HG02588 (cell line): ENCODE data around the gene CRTC1.

Source experiments
- ATAC-seq: cut with Tn5 transposase; IDR thresholded peaks from one replicate; pipeline ENCODE4 v1.9.1; 2021; ENCODE audit warnings: mild to moderate bottlenecking, moderate library complexity; ENCODE audit not compliant: unreplicated experiment

The CRTC1 gene

DNA sequence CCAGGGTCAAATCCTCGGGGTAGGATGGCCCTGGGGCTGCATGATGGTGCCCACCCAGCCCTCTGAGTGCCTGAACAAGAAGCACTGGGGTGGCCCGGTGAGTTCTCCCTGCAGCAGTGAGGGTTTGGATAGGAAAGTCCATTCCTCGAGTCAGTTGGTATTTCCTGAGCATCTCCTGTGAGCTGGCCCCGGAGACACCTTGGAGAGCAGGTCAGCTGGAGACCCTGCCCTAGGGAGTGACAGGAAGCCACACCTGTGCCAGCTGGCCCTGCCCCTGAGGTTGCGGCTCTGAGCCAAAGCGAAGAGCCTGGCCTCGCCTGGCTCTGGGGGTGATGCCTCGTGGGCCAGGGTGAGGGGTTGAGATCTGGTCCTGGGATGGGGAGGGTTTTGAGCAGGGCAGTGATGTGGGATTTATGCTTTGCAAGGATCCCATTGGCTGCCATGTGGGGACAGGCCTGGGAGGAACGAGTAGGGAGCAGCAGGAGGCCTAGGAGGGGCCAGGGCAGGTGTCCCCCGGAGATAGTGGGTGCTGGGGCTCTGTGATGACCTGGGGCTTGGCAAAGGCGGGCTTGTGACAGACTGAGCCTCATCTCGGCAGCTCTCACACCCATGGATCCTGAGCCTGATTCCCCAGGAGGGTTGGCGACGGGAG is 16.0 kb downstream of the CRTC1 start:
- no peak for ATAC-seq

GRCh38 chr19:18700501-18701249 is 17.2 kb downstream of the CRTC1 start:
- peak; percentile 69 for ATAC-seq

GRCh38 chr19:18701250-18701608 is 17.7 kb downstream of the CRTC1 start:
- peak; percentile 23 for ATAC-seq

DNA sequence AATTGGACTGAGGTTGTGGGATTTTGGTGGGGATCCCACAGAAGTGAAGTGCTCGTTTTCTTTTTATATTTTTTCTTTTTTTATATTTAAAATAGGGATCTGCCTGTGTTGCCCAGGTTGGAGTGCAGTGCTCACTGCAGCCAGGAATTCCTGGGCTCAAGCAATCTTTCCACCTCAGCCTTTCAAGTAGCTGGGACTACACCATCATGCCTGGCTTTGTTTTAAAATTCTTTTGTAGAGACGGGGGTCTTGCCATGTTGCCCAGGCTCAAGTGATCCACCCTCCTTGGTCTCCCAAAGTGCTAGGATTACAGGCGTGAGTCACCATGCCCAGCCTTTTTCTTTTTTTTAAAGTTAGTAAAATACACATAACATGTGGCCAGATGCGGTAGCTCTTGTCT is 20.6 kb downstream of the CRTC1 start:
- ATAC-seq: no peak

DNA sequence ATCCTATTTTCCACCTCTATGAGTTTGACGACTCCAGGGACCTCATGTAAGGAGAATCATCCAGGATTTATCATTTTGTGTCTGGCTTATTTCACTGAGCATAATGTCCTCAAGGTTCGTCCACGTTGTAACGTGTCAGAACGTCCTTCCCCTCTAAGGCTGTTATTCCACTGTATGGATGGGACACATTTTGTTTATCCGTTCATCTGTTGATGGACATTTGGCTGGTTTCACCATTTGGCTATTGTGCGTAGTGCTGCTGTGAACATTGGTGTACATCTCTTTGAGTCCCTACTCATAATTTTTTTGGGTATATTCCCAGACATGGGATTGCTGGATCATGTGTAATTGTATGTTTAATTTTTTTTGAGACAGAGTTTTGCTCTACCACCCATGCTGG is 21.5 kb downstream of the CRTC1 start:
- ATAC-seq: no peak

DNA sequence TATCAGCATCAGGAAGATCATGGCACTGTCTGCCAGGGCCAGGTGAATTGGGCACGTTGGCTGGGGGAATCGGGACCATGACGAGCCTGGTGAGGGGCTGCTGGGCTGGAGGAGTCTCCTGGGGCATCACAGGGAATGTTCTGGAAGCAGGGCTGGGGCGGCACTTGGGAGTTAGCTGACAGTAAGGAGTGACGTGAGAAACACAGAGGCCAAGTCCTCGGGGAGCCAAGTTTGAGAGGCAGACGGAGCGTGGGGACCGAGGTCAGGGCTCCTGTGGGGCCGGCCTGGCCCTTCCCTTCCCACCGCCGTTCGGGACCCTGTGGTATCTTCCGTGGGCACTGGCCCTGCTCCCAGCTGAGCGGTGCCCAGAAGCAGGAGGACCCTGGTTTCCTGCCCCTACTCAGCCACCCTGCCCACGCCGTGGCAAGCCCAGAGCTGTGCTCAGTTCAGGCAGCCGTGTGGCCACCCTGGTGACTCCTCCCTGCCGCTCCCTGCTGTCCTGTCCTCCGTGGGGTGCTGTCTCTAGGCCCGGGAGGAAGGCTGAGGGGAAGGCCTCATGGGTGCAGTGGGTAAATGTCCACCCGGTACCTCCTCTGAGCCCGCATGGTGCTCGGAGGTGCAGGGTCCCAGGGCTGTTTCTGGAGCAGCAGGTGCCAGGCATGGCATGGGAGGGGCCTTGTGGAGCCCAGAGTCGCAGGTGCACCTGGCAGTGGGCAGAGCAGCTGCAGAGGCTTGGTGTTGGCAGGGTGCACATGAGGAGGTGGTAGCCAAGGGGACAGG is 25.2 kb downstream of the CRTC1 start:
- ATAC-seq: no peak

DNA sequence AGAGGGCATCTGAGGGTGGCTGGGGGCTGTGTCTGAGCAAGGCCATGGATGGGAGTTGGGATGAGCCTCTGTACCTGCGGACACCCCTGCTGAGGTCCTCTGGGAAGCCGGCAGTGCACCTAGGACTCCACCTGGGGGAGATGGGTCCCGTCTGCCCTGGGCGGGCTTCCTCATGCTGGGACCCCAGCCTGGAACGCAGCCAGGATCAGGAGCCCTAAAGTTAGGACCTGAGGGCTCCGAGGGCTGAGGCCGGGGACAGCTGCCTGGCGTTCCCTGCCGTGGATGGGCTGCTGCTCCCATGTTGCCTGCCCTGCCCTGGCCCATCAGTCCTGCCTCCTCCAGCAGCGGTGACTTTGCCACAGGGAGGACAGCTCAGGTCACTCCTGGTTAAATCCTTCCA is 26.1 kb downstream of the CRTC1 start:
- no peak for ATAC-seq

- no peak for ATAC-seq
Measured at GRCh38 chr19:18710186-18710585, 26.7 kb downstream of the CRTC1 start.

DNA sequence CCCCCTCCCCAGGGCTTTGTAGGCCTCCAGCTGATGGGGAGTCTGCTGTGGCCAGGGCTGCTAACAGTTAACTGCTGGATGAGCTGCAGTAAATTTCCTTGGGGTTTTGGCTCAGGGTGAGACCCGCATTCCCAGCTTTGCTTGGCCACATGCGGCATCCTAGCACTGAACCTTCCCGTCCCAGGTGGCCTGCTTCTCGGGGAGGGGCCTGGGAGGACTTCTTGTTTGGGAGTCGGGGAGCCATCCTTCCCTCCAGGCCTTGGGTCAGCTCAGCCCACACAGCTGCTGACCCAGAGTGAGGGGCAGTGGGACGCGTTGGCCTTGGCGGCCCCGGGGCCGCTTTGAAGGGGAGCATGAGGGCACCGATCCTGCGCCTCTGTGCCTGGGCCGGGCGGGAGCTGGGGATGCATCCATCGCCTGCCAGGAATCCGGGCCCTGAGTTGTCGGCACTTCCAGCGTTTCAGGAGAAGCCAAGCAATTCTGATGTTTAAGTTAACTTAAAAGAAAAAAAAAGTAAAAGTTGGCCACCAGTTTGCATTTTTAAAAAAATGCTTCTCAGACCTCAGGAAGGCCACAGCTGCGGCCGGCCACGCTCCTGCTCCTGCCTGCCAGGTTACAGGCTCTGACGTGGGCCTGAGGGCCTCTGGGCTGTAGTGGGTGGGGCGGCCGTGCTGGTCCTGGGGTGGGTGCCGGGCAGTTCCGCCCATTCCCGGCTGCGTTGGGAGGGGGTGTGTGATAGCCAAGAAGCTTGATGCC is 27.7 kb downstream of the CRTC1 start:
- ATAC-seq: no peak

GRCh38 chr19:18711893-18712292 is 28.4 kb downstream of the CRTC1 start:
- ATAC-seq: no peak

- no peak for ATAC-seq
Measured at GRCh38 chr19:18712981-18713380, 29.5 kb downstream of the CRTC1 start.

- no peak for ATAC-seq
Measured at GRCh38 chr19:18713550-18714117, 30.2 kb downstream of the CRTC1 start.

GRCh38 chr19:18715416-18715815 is 31.9 kb downstream of the CRTC1 start:
- no peak for ATAC-seq

DNA sequence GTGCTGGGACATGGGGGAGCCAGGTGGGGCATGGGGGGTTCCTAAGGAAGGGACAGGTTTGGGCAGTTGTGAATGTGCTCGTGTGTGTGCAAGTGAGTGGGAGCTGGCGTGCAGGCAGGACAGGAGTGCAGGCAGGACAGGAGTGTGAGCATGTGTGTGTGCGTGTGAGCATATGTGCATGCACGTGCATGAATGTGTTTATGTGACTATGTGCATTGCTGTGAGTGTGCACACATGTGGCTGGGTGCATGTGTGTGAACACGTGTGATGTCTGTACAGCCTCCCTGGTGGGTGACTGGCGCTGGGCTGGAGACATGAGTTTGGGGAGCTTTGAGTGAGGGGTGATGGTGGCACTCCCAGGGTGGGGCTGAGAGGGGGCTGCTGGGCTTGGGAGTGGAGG is 33.4 kb downstream of the CRTC1 start:
- ATAC-seq: no peak

- ATAC-seq: no peak
Measured at GRCh38 chr19:18717601-18718000, 34.1 kb downstream of the CRTC1 start.

- no peak for ATAC-seq
Measured at GRCh38 chr19:18718015-18718526, 34.6 kb downstream of the CRTC1 start.

- ATAC-seq: no peak
Measured at GRCh38 chr19:18718846-18719458, 35.5 kb downstream of the CRTC1 start.

DNA sequence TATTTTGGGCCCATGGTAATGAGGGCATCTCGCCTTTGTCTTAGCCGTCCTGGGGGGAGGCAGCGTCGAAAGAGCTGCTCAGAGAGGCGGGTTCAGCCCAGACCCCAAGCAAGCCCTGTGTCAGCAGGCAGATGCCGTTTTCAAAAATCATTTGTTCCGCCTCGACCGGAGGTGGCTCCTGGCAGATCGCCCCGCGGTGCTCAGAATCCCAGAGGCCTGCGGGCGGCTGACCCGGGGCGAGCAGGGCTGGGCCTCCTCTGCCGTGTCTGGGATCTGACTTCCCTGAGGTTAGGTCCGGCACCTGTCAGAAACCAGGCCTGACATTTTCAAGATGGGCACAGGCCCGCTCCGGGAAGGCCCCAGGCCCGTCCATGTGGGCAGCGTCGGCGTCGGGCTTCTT is 36.1 kb downstream of the CRTC1 start:
- ATAC-seq: no peak

GRCh38 chr19:18723871-18724377 is 40.4 kb downstream of the CRTC1 start:
- ATAC-seq: no peak
